ENCODE data around the gene HCRTR1. TPM values are rescaled to one million over a fixed set of nuclear protein-coding genes. Genes with fewer than 3 reads are reported as not detected.

HCRTR1 gene
- total RNA-seq, 1 donor from 2014 or later, result not detected

GRCh38 chr1:31623365-31623764, 5.9 kb downstream of the HCRTR1 start:
- peaks cover 7% of the 10 kb centered on the region for H3K9me3 Mint-ChIP-seq (ENCODE audit: unreplicated experiment)
- DNase-seq, result no peak
- H3K4me3 Mint-ChIP-seq (ENCODE audit: unreplicated experiment), result no peak overlapping the region
- H3K4me1 Mint-ChIP-seq (ENCODE audit: low read depth, unreplicated experiment), result peaks cover 23% of the 10 kb centered on the region
- TF ChIP-seq CTCF (IDR thresholded peaks at IDR 0.05; ENCODE audit: partially characterized antibody, unreplicated experiment), result no peak
- H3K36me3 Mint-ChIP-seq (ENCODE audit: unreplicated experiment), result no peaks in the 10 kb centered on the region
- H3K27me3 Mint-ChIP-seq (ENCODE audit: unreplicated experiment), result peaks cover 3% of the 10 kb centered on the region
- no peak overlapping the region for H3K27ac Mint-ChIP-seq (ENCODE audit: unreplicated experiment)

- H3K27ac Mint-ChIP-seq (ENCODE audit: unreplicated experiment), result no peak overlapping the region
- no peak overlapping the region for H3K4me3 Mint-ChIP-seq (ENCODE audit: unreplicated experiment)
- no peak for DNase-seq
Measured at GRCh38 chr1:31624309-31624708, 6.8 kb downstream of the HCRTR1 start.

GRCh38 chr1:31624731-31625514, 7.4 kb downstream of the HCRTR1 start:
- Mint-ChIP-seq H3K27ac (ENCODE audit: unreplicated experiment) (no peak overlapping the region), H3K36me3 (ENCODE audit: unreplicated experiment) (no peaks in the 10 kb centered on the region), H3K9me3 (ENCODE audit: unreplicated experiment) (peaks cover 7% of the 10 kb centered on the region), H3K4me1 (ENCODE audit: low read depth, unreplicated experiment) (peaks cover 23% of the 10 kb centered on the region), H3K4me3 (ENCODE audit: unreplicated experiment) (no peak overlapping the region), H3K27me3 (ENCODE audit: unreplicated experiment) (peaks cover 3% of the 10 kb centered on the region)
- no peak for TF ChIP-seq CTCF (IDR thresholded peaks at IDR 0.05; ENCODE audit: partially characterized antibody, unreplicated experiment)
- no peak for DNase-seq

More at GRCh38 chr1:31624309-31624708, 6.8 kb downstream of the HCRTR1 start:
- no peak for TF ChIP-seq CTCF (IDR thresholded peaks at IDR 0.05; ENCODE audit: partially characterized antibody, unreplicated experiment)
- no peaks in the 10 kb centered on the region for H3K36me3 Mint-ChIP-seq (ENCODE audit: unreplicated experiment)
- H3K4me1 Mint-ChIP-seq (ENCODE audit: low read depth, unreplicated experiment), result peaks cover 23% of the 10 kb centered on the region
- peaks cover 7% of the 10 kb centered on the region for H3K9me3 Mint-ChIP-seq (ENCODE audit: unreplicated experiment)
- peaks cover 3% of the 10 kb centered on the region for H3K27me3 Mint-ChIP-seq (ENCODE audit: unreplicated experiment)

GRCh38 chr1:31625561-31626222, 8.2 kb downstream of the HCRTR1 start:
- DNase-seq, result no peak
- TF ChIP-seq CTCF (IDR thresholded peaks at IDR 0.05; ENCODE audit: partially characterized antibody, unreplicated experiment), result no peak
- H3K36me3 Mint-ChIP-seq (ENCODE audit: unreplicated experiment), result no peaks in the 10 kb centered on the region
- H3K9me3 Mint-ChIP-seq (ENCODE audit: unreplicated experiment), result peaks cover 8% of the 10 kb centered on the region
- peaks cover 23% of the 10 kb centered on the region for H3K4me1 Mint-ChIP-seq (ENCODE audit: low read depth, unreplicated experiment)
- H3K4me3 Mint-ChIP-seq (ENCODE audit: unreplicated experiment), result peak overlapping the region; percentile 61
- H3K27me3 Mint-ChIP-seq (ENCODE audit: unreplicated experiment), result peaks cover 3% of the 10 kb centered on the region
- H3K27ac Mint-ChIP-seq (ENCODE audit: unreplicated experiment), result peak overlapping the region; percentile 79

Measured in glutamatergic neuron (in vitro differentiated cells).